HepG2 (cell line): ENCODE results near the gene TMEM14B. TPM values are rescaled to one million over a fixed set of nuclear protein-coding genes. Genes with fewer than 3 reads are reported as not detected.

Source experiments
- ARHGAP35 ChIP-seq: sonication (generic); formaldehyde crosslinking; IDR thresholded peaks from 2 replicates; pipeline ENCODE4 v1.9.0; 2022; ENCODE audit warnings: mild to moderate bottlenecking, inconsistent platforms, moderate library complexity, missing genetic modification reagents, borderline replicate concordance
- CAMTA2 ChIP-seq: sonication (generic); formaldehyde crosslinking; IDR thresholded peaks from 2 replicates; pipeline ENCODE4 v1.4.0; 2020; ENCODE audit warnings: mild to moderate bottlenecking, missing genetic modification reagents, borderline replicate concordance
- IKZF4 ChIP-seq: sonication (generic); formaldehyde crosslinking; IDR thresholded peaks from 2 replicates; pipeline ENCODE4 v1.5.1; 2020; ENCODE audit warnings: borderline replicate concordance, mild to moderate bottlenecking, low read depth, missing genetic modification reagents; ENCODE audit errors: not compliant biosample characterization
- MXI1 ChIP-seq: IDR thresholded peaks from 3 replicates; pipeline ENCODE4 v1.6.1; 2012; ENCODE audit warnings: low read depth, low read length, inconsistent platforms, borderline replicate concordance
- RAD51 ChIP-seq: fragments of 450-650 bp; IDR thresholded peaks from 2 replicates; pipeline ENCODE4 v1.6.1; 2016; ENCODE audit warnings: borderline replicate concordance
- SP2 ChIP-seq: sonication (generic); formaldehyde crosslinking; IDR thresholded peaks from 2 replicates; pipeline ENCODE4 v1.5.1; 2020; ENCODE audit warnings: mild to moderate bottlenecking, missing genetic modification reagents
- SRSF9 ChIP-seq: fragments of 200-400 bp; formaldehyde crosslinking; IDR thresholded peaks from 2 replicates; pipeline ENCODE4 v1.6.1; 2018; ENCODE audit warnings: borderline replicate concordance, mild to moderate bottlenecking, low read depth, low read length; ENCODE audit not compliant: insufficient read depth, poor library complexity, severe bottlenecking
- STAG1 ChIP-seq: sonication (generic); formaldehyde crosslinking; IDR thresholded peaks from 2 replicates; pipeline ENCODE4 v1.4.0; 2020; ENCODE audit warnings: missing genetic modification reagents
- ZFP82 ChIP-seq: sonication (generic); formaldehyde crosslinking; IDR thresholded peaks from 2 replicates; pipeline ENCODE4 v1.5.1; 2020; ENCODE audit warnings: mild to moderate bottlenecking, missing genetic modification reagents, borderline replicate concordance
- ZNF224 ChIP-seq: sonication (generic); formaldehyde crosslinking; IDR thresholded peaks from 2 replicates; pipeline ENCODE4 v1.5.0; 2020; ENCODE audit warnings: mild to moderate bottlenecking, missing genetic modification reagents
- polyA plus RNA-seq, 8 experiments: library from polyadenylated mRNA; depleted of rRNA in 3 of 8; stranded (reverse) in 7 of 8; unstranded in 1 of 8; fragments of >200 nt; fragmentation: Illumina TruSeq in 4 of 8; extraction: Trizol in 4 of 8; gene quantifications; 2 replicates each; pipeline versions ENCODE4 v1.2.1 to v1.2.3, GENCODE V29; 2011 to 2016; ENCODE audit warnings: low read depth in 4 of 8, missing spikeins in 1 of 8, mixed read lengths in 1 of 8; ENCODE audit not compliant: insufficient read depth in 1 of 8
- total RNA-seq, 5 experiments: library from RNA; depleted of rRNA; stranded (reverse); fragments of >200 nt; fragmentation: Illumina TruSeq; extraction: Trizol; gene quantifications; 2 replicates each; pipeline ENCODE4 v1.2.3, GENCODE V29; 2016; ENCODE audit warnings: low read depth in 1 of 5
- TF ChIP-seq, protein P1 (sequence below): sonication (generic); formaldehyde crosslinking; IDR thresholded peaks from 2 replicates; pipeline ENCODE4 v1.4.0; 2020; ENCODE audit warnings: missing genetic modification reagents
- TF ChIP-seq, protein P2 (sequence below): sonication (generic); formaldehyde crosslinking; IDR thresholded peaks from 2 replicates; pipeline ENCODE4 v1.4.0; 2020; ENCODE audit warnings: missing genetic modification reagents

TMEM14B gene
- total and polyA plus RNA-seq, 2 of the 13 experiments (the other 11 are each of a cell fraction or from before 2014, with no cell fraction given), result 133 to 200 TPM

DNA sequence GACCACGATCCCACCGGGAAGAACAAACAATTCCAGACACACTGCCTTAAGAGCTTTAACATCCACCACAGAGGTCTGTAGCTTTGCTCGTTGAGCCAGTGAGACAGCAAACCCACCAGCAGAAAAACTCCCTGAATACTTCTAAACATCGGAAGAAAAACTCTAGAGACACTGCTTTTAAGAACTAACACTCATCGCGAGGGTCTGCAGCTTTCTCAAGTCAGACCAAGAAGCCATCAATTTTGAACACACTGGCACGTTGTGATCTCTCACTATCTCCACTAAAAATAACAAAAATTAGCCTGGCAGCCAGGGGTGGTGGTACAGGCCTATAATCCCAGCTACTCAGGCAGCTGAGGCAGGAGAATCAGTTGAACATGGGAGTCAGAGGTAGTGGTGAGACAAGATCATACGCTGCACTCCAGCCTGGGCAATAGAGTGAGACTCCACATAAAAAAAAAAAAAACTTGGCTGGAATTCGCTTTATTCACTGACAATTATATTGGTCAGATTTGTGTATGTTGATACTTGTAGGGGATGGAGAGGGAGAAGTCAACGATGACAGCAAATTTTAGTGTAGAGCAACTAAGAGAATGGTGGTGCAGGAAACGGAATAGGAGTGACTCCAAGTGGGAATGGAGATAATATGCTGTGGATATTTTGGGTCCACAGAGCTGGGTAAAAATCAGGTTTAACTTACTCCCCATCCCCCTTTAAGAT is 25.6 kb upstream of the TMEM14B start (continued):
- TF ChIP-seq, protein P1, sequence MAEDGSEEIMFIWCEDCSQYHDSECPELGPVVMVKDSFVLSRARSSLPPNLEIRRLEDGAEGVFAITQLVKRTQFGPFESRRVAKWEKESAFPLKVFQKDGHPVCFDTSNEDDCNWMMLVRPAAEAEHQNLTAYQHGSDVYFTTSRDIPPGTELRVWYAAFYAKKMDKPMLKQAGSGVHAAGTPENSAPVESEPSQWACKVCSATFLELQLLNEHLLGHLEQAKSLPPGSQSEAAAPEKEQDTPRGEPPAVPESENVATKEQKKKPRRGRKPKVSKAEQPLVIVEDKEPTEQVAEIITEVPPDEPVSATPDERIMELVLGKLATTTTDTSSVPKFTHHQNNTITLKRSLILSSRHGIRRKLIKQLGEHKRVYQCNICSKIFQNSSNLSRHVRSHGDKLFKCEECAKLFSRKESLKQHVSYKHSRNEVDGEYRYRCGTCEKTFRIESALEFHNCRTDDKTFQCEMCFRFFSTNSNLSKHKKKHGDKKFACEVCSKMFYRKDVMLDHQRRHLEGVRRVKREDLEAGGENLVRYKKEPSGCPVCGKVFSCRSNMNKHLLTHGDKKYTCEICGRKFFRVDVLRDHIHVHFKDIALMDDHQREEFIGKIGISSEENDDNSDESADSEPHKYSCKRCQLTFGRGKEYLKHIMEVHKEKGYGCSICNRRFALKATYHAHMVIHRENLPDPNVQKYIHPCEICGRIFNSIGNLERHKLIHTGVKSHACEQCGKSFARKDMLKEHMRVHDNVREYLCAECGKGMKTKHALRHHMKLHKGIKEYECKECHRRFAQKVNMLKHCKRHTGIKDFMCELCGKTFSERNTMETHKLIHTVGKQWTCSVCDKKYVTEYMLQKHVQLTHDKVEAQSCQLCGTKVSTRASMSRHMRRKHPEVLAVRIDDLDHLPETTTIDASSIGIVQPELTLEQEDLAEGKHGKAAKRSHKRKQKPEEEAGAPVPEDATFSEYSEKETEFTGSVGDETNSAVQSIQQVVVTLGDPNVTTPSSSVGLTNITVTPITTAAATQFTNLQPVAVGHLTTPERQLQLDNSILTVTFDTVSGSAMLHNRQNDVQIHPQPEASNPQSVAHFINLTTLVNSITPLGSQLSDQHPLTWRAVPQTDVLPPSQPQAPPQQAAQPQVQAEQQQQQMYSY (CRISPR knock-in tag), result peak; percentile 56; the same call in 1 of the 2 replicates
- TF ChIP-seq ZFP82 (CRISPR knock-in tag) (no peak), STAG1 (CRISPR knock-in tag) (no peak), ZNF224 (peak; percentile 51; the same call in 1 of the 2 replicates), RAD51 (no peak), MXI1 (no peak), SRSF9 (no peak), ARHGAP35 (CRISPR knock-in tag) (no peak), CAMTA2 (CRISPR knock-in tag) (no peak), SP2 (CRISPR knock-in tag) (no peak), IKZF4 (no peak)
- TF ChIP-seq, protein P2, sequence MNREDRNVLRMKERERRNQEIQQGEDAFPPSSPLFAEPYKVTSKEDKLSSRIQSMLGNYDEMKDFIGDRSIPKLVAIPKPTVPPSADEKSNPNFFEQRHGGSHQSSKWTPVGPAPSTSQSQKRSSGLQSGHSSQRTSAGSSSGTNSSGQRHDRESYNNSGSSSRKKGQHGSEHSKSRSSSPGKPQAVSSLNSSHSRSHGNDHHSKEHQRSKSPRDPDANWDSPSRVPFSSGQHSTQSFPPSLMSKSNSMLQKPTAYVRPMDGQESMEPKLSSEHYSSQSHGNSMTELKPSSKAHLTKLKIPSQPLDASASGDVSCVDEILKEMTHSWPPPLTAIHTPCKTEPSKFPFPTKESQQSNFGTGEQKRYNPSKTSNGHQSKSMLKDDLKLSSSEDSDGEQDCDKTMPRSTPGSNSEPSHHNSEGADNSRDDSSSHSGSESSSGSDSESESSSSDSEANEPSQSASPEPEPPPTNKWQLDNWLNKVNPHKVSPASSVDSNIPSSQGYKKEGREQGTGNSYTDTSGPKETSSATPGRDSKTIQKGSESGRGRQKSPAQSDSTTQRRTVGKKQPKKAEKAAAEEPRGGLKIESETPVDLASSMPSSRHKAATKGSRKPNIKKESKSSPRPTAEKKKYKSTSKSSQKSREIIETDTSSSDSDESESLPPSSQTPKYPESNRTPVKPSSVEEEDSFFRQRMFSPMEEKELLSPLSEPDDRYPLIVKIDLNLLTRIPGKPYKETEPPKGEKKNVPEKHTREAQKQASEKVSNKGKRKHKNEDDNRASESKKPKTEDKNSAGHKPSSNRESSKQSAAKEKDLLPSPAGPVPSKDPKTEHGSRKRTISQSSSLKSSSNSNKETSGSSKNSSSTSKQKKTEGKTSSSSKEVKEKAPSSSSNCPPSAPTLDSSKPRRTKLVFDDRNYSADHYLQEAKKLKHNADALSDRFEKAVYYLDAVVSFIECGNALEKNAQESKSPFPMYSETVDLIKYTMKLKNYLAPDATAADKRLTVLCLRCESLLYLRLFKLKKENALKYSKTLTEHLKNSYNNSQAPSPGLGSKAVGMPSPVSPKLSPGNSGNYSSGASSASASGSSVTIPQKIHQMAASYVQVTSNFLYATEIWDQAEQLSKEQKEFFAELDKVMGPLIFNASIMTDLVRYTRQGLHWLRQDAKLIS (CRISPR knock-in tag), result peak; percentile 97
